Skeletal muscle tissue (tissue), 1 donor: ENCODE results near the gene TMEM41A. TPM values are rescaled to one million over a fixed set of nuclear protein-coding genes. Genes with fewer than 3 reads are reported as not detected.

ENCODE experiments used
- total RNA-seq: library from RNA; depleted of rRNA; stranded (reverse); fragments of >200 nt; gene quantifications from one replicate; pipeline ENCODE4 v1.2.3, GENCODE V29; 2014

TMEM41A gene
- total RNA-seq, 1 donor from 2014 or later = 13.6 TPM

Other genes starting within 250 kb of the TMEM41A start
- gene EHHADH, start 245.0 kb downstream of the TMEM41A start, total RNA-seq = 1.0 TPM
- gene MAP3K13, start 135.9 kb downstream of the TMEM41A start, total RNA-seq = 9.9 TPM
- gene LIPH, start 53.6 kb upstream of the TMEM41A start, total RNA-seq = under 0.01 TPM
- 39.1 TPM for gene SENP2, start 87.3 kb upstream of the TMEM41A start, total RNA-seq